T-helper 1 cell treated with Interleukin-12 subunit alpha and Interleukin-12 subunit beta and Interleukin-4 antibody, amounts not matched to agents 30 ng/mL and 1 ng/mL, for 36 hours (primary cell): ENCODE data around the gene GPR68. TPM values are rescaled to one million over a fixed set of nuclear protein-coding genes. Genes with fewer than 3 reads are reported as not detected.
"Not testable (repeated sequence)": the region's sequence is repeated elsewhere in the genome, so short reads cannot be mapped to it uniquely, and the experiment has no call there.

Experiments
- intact Hi-C: fragments of 100-400 bp; cut with micrococcal nuclease; formaldehyde crosslinking; loops from one replicate; pipeline ENCODE4 v1.15.1; 2024
- total RNA-seq: library from RNA; stranded (reverse); gene quantifications from 2 replicates; pipeline ENCODE4 v1.2.3, GENCODE V29; 2022

The GPR68 gene
- total RNA-seq, 1 donor from 2014 or later, result 43.8 TPM

DNA sequence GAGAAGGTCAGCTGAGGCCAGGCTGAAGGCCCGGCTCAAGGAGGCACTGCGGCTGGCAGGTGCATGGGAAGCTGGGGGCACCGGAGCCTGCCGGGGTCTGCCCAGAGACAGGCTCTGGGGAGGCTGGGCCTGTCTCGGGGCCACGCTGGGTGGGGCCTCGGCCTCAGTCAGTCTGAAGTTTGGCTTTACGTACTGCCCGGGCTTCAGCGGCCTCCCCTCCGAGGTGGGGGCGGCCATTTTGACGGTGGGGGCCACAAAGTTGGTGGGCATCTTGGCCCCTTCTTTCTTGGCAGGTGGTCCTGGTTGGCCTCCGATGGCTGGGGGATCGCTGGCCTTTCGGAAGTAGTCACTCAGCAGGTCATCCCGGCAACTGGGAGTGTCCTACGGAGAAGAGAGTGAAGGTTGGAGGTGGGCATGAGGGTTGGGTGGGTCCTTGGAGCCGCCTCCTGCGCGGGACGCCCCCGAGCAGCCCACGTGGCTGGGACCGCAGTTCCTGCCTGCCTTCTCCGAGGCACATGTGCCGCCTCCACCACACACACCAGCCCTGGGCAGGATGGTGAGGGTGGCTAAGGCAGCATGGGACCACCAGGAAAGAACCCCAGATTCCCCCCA lies 28.9 kb upstream of the GPR68 start:
- intact Hi-C loops, result no loop called here

DNA sequence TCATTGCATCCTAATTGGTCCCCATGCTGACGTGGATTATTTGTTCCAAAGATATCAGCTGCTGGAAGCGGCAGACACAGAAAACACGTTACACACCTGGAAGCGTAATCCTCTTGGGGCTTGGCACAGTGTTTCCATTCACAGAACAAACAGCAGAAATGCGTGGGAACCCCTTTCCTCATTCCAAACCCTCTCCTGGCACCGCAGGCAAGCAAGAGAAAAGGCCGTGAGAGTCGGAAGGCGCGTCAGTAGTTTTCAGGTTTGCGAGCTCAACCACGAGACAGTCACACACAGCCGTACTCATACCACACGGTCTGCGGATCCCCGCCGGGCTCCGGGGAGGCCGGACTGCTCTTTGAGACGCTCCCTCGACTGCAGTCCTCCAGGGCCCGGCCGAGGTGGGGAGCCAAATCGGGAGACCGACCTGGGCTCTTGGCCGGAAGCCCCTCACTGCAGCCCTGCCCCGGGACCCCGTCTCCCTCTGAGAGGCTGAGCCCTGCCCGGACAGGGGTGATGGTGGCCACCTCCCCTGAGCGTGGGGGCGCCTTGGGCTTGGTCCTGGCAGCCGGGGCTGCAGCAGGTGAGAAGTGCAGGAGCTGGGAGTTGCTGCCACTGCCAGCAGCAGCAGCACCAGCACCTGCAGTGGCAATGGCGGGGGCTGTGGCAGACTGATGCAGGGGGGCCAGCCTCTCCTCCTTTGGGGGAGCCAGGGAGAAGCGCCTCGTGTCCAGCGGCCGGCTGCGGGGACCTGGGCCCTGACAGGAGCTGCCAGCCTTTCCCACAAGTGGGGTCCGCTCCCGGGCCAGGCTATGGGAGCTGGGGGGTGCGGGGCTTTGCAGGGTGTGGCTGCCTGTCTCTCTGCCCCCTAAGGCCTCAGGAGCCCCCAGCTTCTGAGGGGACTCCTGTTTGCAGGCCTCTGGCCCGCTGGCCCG lies 28.1 kb upstream of the GPR68 start:
- intact Hi-C loops, result no loop called here

DNA sequence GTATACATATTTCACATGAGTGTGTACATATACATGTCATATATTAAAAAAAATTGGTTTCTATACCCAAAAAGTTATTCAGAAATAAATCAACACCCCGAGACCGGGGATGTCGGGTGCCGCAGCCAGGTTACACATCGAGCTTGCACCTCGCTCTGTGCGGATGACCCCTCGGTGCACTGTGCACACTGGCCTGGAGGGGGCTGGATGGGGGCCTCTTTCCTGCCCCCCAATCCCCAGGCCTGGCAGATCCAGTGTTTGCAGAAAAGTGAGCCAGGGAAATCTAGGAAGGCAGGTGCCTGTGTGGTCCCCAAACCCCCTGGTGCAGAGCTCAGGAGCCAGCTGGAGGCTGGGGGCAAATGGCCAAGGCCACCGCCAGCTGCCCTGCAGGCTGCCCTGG lies 27.1 kb upstream of the GPR68 start:
- intact Hi-C loops, result no loop called here

DNA sequence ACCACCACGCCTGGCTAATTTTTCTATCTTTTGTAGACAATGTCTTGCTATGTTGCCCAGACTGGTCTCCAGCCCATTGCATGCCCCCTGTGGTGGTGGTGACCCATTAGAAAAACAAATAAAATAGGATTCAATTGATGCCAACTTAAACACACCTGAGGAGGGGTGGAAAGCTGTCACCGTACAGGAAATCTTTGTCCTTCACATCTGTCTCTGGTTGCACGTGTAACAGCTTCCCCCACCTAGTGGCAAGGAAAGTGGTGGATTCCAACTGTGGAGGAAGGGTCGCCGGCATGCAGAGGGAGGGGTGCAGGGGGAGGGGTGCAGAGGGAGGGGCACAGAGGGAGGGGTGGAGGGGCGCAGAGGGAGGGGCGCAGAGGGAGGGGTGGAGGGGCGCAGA lies 26.1 kb upstream of the GPR68 start:
- intact Hi-C loops, result no loop called here

DNA sequence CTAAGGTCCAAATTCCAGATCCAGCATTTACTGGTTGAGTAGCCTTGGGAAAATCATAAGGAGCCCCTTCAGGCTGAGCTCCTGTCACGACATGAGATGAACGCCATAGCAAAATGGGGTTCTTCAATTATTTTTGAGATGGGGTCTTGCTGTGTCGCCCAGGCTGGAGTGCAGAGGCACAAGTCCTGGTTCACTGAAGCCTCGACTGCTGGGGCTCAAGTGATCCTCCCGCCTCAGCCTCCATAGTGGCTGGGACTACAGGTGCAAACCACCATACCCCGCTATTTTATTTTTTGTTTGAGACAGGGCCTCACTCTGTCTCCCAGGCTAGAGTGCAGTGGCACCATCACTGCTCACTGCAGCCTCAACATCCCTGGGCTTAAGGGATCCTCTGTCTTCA lies 25.7 kb upstream of the GPR68 start:
- intact Hi-C loops, result no loop called here

DNA sequence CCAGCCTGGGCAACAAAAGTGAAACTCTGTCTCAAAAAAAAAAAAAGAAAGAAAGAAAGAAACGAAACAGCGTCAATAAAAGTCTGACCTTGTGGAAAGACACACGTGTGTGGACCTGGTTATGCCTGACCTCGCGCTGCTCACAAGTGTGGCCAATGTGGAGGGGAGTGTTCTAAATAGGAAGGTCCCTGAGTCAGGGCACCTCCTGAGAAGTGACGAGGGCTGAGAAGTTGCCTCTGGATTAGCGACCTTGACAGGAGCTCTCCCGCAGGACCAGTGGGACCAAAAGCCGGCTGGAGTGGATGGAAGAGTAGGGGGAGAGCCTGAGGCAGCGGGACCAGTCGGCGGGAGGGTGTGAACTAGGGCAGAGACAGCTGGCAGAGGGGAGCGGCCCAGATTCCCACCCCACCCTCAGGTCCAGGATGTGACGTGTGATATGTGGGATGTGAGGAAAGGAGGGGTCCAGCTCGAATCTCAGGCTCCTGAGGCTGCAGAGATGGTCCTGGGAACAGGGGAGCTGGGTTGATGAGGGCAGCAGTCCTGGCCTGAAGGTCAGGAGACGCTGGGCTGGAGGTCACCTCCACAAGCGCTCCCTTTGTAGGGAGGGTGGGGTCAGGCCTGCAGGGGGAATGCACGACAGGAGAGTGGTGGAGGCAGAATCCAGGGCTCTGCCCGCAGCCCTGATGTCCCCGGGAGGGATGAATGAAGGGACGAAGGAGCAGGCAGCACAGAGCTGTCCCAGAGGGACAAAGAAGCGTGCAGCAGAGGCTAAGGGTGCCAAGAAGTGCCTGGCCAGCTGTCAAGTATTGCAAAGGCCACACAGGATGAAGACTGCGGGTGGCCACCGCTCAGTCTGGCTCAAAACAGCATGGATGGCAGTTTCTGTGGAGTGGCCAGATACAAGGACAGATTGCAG lies 24.8 kb upstream of the GPR68 start:
- intact Hi-C loops, result no loop called here

DNA sequence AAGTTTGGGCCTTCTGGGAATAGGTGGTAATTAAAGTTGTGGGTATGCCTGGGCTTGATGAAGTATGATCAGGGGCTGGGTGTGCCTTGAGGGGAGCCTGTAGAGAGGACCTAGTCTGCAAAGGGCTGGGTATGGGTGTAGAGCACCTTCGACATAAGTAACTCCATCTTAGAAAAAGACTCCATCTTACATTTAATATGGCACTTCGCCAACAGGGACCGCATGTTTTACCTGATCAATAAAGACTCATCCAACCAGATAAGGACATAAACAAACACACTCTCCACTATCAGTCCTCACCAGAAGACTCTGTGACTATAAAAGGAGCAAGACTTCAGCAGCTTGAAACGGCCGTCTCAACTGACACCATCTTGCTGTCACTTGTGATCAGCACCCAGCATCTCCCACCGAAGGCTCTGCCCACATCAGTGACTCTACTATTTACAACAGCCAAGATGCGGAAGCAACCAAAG lies 23.5 kb upstream of the GPR68 start:
- intact Hi-C loops, result loop anchor here (1.0 kb wide), 1 partner anchor 7 kb away; no protein-coding TSS in a partner anchor

DNA sequence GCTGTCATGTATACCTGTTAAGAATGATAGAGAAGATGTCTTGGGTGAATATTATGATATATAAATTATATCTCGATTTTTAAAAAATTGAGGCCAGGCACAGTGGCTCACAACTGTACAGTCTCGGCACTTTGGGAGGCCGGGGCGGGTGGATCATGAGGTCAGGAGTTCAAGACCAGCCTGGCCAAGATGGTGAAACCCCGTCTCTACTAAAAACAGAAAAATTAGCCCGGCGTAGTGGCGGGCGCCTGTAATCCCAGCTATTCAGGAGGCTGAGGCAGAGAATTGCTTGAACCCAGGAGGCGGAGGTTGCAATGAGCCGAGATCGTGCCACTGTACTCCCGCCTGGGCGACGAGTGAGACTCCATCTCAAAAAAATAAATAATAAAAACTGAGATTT lies 21.8 kb upstream of the GPR68 start:
- intact Hi-C loops, result not testable (repeated sequence)

DNA sequence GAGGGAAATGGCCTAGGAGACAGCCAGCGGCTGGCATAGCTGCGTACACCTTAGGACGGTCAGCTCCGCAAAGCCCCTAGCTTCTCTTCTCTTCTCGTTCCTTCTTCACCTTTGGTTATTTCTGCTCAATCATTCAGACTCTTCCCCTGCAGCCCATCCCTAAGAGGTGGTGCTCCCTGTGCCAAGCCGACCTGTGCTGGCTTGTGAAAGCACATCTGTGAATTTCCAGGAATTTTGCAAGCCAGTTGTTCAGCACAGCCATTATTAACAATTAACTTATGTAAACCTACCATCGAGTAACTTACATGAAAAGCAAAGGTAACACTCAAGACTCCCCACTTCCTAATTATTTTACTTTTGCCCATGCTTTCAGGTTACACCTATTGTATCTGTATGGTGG lies 20.9 kb upstream of the GPR68 start:
- intact Hi-C loops, result no loop called here

DNA sequence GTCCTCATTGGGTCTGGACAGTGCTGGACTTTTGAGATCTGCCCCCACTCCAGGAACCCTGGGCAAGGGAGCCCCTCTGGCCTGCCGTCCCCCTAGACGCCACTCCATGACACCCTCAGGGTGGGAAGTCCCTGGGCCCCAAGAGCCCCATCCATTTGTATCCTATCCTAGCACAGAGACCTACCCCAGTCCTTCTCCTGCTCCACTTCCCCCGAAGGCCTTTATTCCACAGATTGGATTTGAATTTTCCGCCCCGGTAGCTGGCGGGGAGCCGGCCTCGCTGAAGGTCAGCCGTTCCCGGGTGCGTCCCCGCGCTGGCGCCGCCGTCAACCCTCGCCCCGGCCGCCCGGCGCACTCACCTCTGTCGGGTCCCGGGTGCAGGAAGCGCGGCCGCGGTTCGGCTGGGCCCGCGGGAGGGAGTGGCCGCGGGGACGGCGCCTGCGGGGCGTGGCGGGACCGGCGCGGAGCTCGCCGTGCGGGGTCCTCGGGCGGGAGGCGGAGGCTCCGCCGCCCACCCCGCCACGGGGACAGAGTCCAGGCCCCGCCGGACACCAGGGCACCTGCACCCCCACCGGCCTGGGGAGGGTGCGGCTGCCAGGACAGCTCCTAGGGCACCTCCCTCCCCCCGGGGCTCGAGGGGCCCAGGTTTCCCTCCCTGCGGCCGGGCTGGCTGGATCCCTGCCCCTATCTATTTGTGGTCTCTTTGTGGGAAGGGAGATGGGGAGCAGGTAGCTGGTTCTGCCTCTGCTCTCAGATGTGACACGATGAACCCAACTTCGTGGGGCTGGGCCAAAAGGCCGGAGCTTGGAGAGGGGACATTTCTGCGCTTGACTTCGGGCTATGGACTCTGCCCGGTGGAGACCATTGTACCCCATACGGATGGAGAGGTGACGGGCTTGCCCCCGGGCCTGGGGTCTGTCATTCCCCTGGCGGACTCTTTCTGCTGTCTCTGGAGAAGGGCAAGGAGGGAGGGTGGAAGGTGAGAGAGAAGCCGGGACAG lies 19.9 kb upstream of the GPR68 start:
- intact Hi-C loops, result no loop called here

DNA sequence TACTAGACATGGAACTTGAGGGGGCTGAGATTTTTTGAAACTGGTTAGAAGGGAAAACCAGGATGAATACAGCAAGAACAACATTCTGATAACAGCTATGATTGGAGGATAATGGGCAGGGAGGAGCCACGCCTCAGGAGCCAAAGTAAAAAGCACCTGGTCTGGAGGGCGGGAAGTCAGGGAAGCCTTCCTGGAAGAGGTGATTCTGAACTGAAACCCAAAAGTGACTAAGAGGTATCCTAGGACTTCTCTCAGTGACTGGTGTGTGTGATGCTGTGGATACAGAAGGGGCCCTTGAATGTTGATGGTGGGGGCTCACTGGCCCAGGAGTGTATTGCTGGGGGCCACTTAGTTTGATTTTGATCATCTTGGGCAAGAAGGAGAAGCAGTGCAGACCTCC lies 18.8 kb upstream of the GPR68 start:
- intact Hi-C loops, result no loop called here

DNA sequence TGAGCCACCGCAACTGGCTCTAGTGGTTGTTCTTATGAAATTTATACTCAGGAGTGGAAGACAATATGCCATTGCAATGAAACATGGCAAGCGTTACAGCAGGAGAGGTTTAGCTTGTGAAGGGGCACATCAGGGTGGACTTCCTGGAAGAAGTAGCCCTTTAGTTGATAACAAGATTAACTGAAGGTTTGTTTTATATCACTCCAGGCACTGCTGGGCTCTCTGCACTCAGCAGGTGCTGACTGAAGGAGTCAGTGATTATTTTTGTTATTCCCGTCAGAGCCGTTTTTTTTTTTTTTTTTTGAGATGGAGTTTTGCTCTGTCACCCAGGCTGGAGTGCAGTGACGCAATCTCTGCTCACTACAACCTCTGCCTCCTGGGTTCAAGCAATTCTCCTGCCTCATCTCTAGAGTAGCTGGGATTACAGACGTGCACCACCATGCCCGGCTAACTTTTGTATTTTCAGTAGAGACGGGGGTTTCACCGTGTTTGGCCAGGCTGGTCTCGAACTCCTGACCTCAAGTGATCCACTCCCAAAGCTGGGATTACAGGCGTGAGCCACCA lies 17.6 kb upstream of the GPR68 start:
- intact Hi-C loops, result loop anchor here (1.0 kb wide), 3 partner anchors 16 to 85 kb away; no protein-coding TSS in a partner anchor

DNA sequence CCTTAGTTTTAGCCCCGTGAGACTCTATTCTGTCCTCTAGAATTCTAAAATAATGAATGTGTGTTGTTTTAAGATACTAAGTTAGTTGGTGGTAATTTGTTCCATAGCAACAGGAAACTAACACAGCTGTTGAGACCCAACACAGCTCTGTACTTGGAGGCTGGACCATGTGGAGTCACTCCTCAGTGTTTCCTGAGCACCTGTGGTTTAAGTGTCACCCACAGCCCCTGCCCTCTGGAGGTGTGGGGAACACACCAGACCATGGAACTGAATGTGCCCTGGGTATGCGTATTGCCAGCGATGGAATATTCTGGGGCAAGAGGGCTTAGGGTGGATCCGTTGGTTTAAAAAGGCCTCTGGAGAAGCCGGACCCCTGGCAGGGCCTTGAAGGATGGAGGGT lies 16.6 kb upstream of the GPR68 start:
- intact Hi-C loops, result loop anchor here (1.0 kb wide), 3 partner anchors 15 to 84 kb away; no protein-coding TSS in a partner anchor

DNA sequence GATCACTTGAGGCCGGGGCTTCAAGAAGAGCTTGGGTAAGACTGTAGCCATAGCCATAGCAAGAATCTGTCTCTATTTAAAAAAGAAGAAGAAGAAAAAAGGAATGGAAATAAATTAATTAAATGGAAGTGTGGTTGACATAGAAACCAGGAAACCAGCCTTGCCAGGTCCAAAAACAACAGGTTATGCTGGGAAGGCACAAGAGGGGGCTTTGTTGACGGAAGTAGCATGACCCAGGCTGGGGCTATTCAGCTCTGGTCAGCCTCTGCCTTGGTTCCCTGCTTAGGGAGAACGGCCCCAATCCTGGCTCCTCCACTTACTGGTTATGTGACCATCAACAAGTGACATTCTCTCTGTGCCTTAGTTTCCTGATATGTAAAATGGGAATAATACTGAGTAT lies 14.4 kb upstream of the GPR68 start:
- intact Hi-C loops, result no loop called here

DNA sequence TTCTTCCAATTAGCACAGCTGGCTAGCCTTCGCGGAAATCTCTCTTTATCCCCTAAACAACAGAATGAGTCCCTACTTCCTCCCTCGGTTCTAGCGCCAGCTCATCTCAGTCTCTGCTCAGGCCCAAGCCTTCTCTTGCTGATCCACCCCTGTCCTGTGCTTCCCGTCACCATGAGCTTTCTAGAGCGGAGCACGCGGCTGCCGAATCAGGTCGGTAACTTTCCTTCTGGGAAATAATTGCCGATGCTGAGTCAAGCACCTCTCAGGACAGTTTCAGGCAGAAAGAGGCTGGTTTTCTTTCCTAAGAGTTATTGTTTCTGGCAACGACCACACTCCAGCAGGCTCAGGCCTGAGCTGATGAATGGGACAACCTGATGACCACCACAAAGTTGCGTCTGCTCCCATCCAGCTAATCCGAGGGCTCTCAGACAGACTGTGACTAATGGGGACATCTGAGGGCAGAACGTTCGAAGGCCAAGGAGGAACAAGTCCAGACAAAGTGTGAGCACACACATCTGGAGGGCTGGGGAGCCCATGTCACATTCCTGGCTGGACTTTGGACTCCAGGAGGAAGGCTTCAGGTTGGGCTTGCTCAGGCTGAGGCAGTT lies 13.6 kb upstream of the GPR68 start:
- intact Hi-C loops, result no loop called here

DNA sequence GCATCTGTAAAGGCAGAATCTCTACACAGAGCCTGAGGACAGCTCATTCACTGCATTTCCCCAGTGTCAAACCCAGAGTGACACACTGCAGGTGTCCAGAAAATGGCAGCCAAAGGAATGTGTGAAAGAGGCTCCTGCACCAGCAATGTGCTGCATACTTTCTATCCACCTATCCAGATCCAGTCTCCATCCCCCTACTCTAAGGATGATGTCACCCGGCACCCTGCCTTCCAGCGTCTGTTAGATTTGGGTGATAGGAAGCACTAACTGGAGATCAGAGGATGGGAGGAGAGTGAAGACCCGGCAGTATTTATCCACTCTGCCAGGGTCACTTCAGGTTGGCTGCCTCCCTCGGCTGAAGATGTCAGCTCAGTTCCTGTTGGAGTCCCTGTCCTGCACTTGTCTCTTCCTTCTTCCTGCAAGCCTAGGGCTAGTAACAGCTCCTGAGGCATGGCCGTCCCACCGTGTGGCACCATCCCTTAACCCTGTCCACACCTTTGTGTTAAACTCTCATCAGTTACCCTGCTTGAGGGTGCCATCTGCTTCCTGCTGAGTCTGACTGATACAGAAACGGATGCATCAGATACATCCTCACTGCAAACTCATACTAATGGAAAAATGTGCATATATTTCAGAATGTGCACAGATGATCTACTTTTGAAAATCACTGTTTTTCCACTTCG lies 13.0 kb upstream of the GPR68 start:
- intact Hi-C loops, result no loop called here

DNA sequence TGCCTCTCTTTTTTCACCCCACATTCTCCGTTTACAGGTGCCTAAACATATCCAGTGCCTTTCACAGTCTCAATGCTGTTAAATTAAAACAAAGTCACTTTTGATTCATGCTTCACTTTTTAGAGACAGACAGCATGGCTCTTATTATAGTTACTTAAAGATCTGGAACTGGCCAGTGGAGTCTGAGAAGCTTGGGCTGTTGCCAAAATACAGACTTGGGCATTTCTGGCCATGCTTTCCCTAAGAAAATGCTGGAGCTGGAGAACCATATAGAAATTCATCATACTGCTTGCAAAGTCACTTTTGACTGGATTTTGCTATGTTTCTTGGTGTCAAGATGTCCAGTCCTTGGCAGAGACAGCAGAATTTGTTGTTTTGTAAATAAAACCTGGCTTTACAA lies 12.2 kb upstream of the GPR68 start:
- intact Hi-C loops, result no loop called here

DNA sequence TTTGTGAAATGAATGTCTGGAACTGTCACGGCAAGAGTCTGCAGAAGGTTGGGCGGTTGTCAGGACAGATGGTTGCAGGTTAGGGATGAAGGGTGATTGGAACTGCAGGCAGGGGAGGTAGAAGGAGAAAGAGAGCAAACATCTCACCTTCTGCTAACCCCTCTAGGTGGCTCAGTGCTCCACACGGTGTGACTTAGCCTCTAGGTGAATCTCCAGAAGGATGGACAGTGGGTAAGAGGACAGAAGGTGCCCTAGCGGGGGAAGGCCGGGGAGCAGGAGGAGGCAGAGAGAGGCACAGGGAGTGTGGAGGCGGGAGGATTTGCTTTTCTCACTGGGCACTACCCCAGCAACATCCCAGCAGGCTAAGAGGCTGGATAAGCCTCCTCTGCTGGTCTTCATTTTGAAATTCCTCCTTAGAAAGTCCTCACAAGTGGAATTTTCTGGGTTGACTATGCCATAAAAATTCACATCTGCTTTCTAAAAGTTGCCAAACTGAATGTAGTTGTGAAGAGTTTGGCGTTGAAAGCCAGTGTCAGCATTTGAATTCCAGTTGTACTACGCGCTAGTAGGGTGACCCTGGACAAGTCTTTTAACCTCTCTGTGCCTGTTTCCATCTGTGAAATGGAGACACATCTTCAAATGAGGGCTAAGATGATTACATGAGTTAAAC lies 10.7 kb upstream of the GPR68 start:
- intact Hi-C loops, result loop anchor here (2.0 kb wide), 1 partner anchor 32 kb away; no protein-coding TSS in a partner anchor
